Left kidney (tissue), 8 donors: ENCODE results near the gene RPUSD3. TPM values are rescaled to one million over a fixed set of nuclear protein-coding genes. Genes with fewer than 3 reads are reported as not detected.
"Not testable (repeated sequence)": the region's sequence is repeated elsewhere in the genome, so short reads cannot be mapped to it uniquely, and the experiment has no call there.

Experiments used
- DNase-seq: peaks from one replicate; pipeline ENCODE4 v3.0.0-alpha.2; 2013
- long read RNA-seq, 8 donors: transcript quantifications; one replicate each; lab custom pipeline, GENCODE V29; 2026
- polyA plus RNA-seq: library from polyadenylated mRNA; unstranded; fragments of 120-200 nt; gene quantifications from one replicate; pipeline ENCODE4 v1.2.1, GENCODE V29; 2013; ENCODE audit not compliant: insufficient read length

Gene RPUSD3
- 36.1 TPM for polyA plus RNA-seq
- long read RNA-seq, donor 1, transcript RPUSD3-201 (9 exons, 1,225 nt): major isoform, 20 of 30 reads
- long read RNA-seq, donor 1, partial matches to known transcripts: 0 of 30 reads
- long read RNA-seq, donor 1, other reads (novel, unspliced or antisense): 0 of 30 reads
- long read RNA-seq, donor 2, transcript RPUSD3-201 (9 exons, 1,225 nt): major isoform, 8 of 16 reads
- long read RNA-seq, donor 2, partial matches to known transcripts: 0 of 16 reads
- long read RNA-seq, donor 2, other reads (novel, unspliced or antisense): 0 of 16 reads
- long read RNA-seq, donor 3, transcript RPUSD3-201 (9 exons, 1,225 nt): major isoform, 9 of 18 reads
- long read RNA-seq, donor 3, transcript RPUSD3-216 (4 exons, 2,491 nt): minor isoform, 6 of 18 reads
- long read RNA-seq, donor 3, partial matches to known transcripts: 0 of 18 reads
- long read RNA-seq, donor 3, other reads (novel, unspliced or antisense): 0 of 18 reads
- long read RNA-seq, donor 4, partial matches to known transcripts: 0 of 2 reads
- long read RNA-seq, donor 4, other reads (novel, unspliced or antisense): 0 of 2 reads
- long read RNA-seq, donor 5, transcript RPUSD3-201 (9 exons, 1,225 nt): major isoform, 24 of 40 reads
- long read RNA-seq, donor 5, transcript RPUSD3-216 (4 exons, 2,491 nt): minor isoform, 12 of 40 reads
- long read RNA-seq, donor 5, partial matches to known transcripts: 0 of 40 reads
- long read RNA-seq, donor 5, other reads (novel, unspliced or antisense): 0 of 40 reads
- long read RNA-seq, donor 6, transcript RPUSD3-201 (9 exons, 1,225 nt): major isoform, 17 of 31 reads
- long read RNA-seq, donor 6, transcript RPUSD3-216 (4 exons, 2,491 nt): minor isoform, 10 of 31 reads
- long read RNA-seq, donor 6, partial matches to known transcripts: 0 of 31 reads
- long read RNA-seq, donor 6, other reads (novel, unspliced or antisense): 0 of 31 reads
- long read RNA-seq, donor 7, transcript RPUSD3-216 (4 exons, 2,491 nt): minor isoform, 12 of 34 reads
- long read RNA-seq, donor 7, transcript RPUSD3-201 (9 exons, 1,225 nt): major isoform, 17 of 34 reads
- long read RNA-seq, donor 7, partial matches to known transcripts: 0 of 34 reads
- long read RNA-seq, donor 7, other reads (novel, unspliced or antisense): 0 of 34 reads
- long read RNA-seq, donor 8, transcript RPUSD3-201 (9 exons, 1,225 nt): major isoform, 7 of 11 reads
- long read RNA-seq, donor 8, partial matches to known transcripts: 0 of 11 reads
- long read RNA-seq, donor 8, other reads (novel, unspliced or antisense): 0 of 11 reads

DNA sequence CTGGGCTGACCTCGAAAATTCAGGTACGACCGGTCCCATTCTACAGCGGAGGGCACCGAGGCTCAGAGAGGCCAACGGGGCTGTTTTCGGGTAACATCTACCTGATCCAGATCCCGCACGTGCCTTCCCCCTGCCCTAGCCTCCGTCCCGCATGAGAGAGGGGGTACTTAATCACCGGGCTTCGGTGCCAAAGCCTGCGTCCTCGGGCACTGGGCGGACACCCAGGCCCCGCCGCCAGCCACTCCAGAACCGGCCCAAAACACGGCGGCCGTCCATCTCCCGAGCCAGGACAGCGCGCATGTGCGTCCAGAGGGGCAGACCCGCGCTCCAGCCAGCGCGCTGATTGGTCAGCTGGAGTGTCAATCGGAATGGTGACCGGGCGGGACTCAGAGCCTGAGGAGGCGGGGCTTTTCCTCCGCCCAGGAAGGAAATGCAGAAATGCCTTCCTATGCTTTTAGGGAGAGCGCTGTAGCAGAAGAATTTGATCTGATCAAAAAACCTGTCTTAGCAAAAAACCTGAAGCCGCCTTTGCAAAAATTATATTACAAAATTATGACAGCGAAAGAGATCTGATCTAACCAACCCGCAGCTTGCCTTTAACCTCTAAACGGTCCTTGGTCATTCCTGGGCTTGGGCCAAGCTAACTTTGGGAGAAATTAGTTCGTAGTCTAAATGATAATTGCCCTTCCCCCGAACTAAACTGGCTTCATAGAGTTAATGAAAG is at the start of gene RPUSD3:
RPUSD3 (minus strand) TSS at position 294 of the 724 bp plus-strand sequence; CDS start at position 276, 18 bp downstream.
- DNase-seq: peak; percentile 96

DNA sequence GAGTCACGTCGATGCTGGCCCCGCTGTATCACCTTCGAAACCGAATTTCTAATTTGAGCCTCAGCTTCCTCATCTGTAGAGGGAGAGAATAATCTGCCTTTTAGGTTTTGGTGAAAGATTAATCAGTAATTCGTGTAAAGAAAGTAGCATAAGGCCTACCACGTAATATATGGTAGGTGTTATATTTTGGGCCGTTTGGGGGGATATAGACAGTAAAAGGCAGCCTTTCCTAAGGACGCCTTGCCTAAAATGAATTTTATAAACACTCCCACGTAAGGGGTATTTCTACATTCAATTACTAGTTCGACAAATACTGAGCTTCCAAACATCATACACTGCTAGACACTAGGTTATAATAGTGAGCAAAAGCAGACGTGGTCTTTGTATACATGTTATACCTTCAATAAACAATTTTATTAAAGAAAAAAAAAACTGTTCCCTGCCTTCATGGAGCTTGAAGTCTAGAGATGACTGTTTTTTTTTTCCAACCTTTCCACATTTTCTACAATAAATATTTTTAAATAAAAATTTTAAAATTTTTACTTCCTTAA is 47.3 kb upstream of the RPUSD3 start:
- no peak for DNase-seq

DNA sequence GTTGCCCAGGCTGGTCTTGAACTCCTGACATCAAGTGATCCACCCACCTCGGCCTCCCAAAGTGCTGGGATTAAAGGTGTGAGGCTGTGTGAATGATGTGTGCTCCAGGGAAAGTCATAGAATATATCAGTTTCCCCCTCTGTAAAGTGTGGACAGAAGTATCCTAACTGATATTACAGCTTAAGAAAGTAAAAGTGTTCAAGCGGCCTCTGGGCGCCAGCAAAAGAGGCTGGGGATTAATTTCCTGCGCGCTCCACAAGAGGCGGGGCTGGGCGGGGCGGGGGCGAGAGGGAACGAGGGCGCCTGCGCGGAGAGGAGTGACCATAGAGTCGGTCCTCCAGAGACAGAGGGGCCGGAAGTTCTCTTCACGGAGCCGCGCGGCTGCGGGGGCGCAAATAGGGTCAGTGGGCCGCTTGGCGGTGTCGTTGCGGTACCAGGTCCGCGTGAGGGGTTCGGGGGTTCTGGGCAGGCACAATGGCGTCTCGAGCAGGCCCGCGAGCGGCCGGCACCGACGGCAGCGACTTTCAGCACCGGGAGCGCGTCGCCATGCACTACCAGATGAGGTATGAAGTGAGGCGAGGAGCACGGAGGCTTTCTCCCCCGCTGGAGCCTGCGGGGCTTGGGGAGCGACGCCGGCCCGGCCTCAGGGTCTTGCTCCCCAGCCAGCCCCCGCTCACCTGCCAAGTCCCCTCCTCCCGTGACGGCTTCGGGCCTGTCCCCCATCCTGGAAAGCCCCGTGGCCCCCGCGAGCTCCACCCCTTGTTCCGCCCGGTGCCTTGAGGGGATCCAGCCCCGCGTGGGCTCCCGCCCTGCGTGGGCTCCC is 46.7 kb upstream of the RPUSD3 start, which contains the start of gene JAGN1:
JAGN1 (plus strand) TSS at position 362 of the 823 bp plus-strand sequence; CDS start at position 475, 113 bp downstream.
- DNase-seq: peak; percentile 92

DNA sequence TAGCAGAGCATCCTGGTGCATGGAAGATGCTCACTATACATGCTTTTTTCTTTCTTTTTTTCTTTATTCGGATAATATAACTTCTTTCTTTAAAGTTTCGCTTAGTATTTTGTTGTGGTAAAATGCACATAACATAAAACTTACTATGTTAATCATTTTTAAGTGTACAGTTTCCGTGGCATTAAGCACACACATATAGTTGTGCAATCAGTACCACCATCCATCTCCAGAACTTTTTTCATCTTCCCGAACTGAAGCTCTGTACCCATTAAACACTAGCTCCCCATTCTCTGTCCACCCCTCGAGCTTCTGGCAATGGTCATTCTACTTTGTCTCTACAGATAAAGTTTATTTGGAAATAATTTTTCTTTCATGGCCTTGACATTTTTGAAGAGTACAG is 45.6 kb upstream of the RPUSD3 start:
- no peak for DNase-seq

GRCh38 chr3:9888540-9888939 is 44.7 kb upstream of the RPUSD3 start:
- DNase-seq: no peak

DNA sequence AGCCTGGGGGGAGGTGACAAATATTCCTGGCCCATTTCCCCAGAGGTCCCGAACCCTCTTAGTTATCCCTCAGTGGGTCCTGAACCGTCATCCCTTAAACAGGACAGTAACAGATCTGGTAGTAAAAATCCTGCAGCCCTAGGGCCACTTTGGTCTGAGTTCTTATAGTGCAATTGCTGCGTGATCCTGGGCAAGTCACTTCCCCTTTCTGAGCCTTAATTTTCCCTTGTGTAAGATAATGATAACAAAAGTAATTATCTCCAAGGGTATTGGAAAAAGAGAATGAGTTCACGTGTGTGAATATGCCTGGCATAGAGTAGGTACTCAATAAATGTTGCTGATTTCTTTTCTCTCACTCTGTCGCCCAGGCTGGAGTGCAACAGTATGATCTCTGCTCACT is 43.7 kb upstream of the RPUSD3 start:
- no peak for DNase-seq

DNA sequence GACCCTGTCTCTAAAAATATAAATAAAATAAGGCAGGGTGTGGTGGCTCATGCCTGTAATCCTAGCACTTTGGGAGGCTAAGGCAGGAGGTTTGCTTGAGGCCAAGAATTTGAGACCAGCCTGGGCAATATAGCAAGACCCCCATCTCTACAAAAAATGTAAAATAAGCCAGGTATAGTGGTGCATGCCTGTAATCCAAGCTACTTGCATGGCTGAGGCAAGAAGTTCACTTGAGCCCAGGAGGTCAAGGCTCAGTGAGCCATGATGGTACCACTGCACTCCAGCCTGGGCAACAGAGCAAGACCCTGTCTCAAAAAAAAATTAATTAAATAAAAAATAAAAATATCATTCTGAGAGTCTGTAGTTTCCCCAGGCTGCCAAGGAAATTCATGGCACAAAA is 42.5 kb upstream of the RPUSD3 start:
- DNase-seq: no peak

GRCh38 chr3:9884555-9885165 is 40.9 kb upstream of the RPUSD3 start:
- DNase-seq: no peak

GRCh38 chr3:9883706-9884554 is 40.1 kb upstream of the RPUSD3 start:
- DNase-seq: no peak

DNA sequence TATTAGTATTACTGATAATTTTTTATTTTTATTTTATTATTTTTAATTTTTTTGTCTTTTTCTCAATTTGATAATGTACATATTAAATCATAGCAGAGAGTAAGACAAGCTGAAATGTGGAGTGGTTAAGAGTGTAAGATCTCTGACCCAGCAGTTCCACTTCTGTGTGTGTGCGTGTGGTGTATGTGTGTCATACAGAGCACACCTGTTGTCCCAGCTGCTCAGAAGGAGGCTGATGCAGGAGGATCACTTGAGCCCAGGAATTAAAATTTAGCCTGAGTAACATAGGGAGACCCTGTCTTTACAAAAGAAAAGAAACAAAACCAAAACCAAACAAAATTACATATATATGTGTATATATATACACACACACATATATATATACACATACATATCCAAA is 37.6 kb upstream of the RPUSD3 start:
- no peak for DNase-seq

GRCh38 chr3:9879830-9880549 is 36.2 kb upstream of the RPUSD3 start, which contains the start of gene CIDEC:
TSS of gene CIDEC (minus strand) at chr3:9880253. CDS start at chr3:9878486, 1,767 bp downstream.
- DNase-seq: no peak

- DNase-seq: no peak
These were observed 34.9 kb upstream of the RPUSD3 start for GRCh38 chr3:9878700-9879099.

DNA sequence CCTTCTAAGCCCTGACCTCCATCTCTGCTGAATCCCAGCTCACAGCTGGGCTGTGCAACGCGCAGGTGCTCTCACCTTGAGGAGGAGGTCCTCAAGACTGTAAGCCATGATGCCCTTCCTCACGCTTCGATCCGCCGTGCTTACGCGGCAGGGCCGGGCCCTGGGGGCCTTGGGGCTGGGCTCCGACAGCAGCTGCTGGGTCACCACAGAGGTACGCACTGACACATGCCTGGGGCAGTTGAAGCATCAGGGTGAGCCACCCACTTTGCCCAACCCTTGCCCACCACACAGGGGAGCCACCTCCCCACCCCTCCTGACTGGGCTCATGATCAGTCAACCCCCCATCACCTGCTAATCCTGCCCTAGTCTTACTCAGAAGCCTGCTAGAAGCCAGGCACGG is 33.2 kb upstream of the RPUSD3 start:
- no peak for DNase-seq

- not testable (repeated sequence) for DNase-seq
These were observed 32.4 kb upstream of the RPUSD3 start for GRCh38 chr3:9876255-9876654.

- DNase-seq: no peak
These were observed 31.6 kb upstream of the RPUSD3 start for GRCh38 chr3:9875448-9875847.

DNA sequence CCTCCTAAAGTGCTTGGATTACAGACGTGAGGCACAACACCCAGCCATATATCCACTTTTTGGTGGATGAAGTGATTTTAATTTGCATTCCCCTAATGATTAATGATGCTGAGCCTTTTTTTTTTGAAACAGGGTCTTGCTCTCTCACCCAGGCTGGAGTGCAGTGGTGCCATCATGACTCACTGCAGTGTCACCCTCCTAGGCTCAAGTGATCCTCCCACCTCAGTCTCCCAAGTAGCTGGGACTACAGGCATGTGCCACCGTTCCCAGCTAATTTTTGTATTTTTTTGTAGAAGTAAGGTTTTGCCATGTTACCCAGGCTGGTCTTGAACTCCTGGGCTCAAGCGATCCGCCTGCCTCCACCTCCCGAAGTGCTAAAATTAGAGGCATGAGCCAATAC is 28.3 kb upstream of the RPUSD3 start:
- DNase-seq: not testable (repeated sequence)

DNA sequence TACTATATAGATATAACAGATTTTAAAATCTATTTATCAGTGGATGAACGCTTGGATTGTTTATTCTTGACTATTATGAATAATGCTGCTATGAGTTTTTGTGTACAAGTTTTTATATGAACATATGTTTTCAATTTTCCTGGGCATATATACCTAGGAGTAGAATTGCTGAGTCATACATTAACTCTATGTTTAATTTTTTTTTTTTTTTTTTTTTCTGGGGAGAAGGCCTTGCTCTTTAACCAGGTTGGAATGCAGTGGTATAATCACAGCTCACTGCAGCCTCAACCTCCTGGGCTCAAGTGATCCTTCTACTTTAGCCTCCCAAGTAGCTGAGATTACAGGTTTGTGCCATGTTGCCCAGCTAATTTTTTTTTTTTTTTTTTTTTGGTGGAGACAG is 27.2 kb upstream of the RPUSD3 start:
- no peak for DNase-seq

DNA sequence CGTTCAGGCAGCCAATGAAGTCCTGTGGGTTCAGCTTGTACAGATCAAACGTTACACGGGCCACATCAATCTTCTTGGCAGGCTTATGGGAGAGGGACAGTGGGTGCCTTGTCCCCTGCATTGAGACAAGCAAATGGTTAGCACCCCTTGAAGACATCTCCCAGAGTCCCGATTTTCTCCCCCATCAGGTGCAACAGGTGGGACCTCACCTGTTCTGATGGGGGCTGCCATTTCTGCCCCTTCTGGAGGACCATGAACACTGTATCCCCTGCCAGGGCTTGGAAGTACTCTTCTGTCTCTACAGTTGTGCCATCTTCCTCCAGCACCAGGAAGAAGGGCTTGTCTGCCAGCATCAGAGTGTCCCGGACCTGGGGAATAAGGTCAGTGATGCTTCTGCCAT is 26.1 kb upstream of the RPUSD3 start:
- DNase-seq: no peak
